Loucy (cell line): Measurements from ENCODE around the gene UBALD2.

Experiments used
- EZH2phosphoT487 ChIP-seq: fragments of 200-600 bp; IDR thresholded peaks from 2 replicates; pipeline ENCODE4 v1.6.1; 2018; ENCODE audit warnings: antibody characterized with exemption, mild to moderate bottlenecking, moderate library complexity, borderline replicate concordance
- TF ChIP-seq, protein P1 (sequence below): fragments of 200-600 bp; sonication (generic); conservative IDR thresholded peaks from 2 replicates; pipeline ENCODE4 v1.5.1; 2014; ENCODE audit warnings: mild to moderate bottlenecking, antibody characterized with exemption, low read length

DNA sequence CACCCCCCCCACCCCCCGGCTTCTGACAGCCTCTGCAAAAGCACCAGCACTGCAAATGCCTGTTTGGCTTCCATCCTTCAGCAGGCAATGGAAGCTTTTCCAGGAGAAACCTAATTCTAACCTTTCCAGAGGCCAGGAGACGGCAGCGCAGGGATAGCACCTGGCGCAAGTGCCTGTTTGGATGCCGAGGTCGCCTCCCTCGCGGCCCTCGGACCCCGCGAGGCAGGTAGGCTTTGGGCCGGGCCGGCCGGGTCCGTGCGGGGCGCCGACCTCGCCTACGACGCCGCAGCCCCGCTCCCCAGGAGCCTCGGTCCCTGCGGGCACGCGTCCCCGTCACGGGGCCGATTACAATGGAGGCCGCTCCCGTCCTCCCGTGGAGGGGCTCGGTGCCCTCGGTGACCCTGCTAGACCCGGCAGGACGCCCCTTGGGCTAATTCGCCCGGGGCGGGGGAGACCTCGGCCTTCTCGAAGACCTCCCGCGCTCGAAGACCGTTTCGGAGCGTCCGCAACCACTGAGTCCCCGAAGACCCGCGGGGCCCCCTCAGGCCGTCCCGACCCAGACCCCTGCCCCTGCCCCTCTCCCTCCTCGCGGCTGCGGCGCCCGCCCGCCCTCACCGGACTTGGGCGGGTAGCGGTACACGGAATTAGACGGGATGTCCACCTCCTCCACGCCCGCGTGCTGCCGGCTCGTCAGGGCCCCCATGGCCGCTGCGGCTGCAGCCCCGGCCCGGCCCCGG is 25.4 kb upstream of the UBALD2 start:
- TF ChIP-seq, protein P1, sequence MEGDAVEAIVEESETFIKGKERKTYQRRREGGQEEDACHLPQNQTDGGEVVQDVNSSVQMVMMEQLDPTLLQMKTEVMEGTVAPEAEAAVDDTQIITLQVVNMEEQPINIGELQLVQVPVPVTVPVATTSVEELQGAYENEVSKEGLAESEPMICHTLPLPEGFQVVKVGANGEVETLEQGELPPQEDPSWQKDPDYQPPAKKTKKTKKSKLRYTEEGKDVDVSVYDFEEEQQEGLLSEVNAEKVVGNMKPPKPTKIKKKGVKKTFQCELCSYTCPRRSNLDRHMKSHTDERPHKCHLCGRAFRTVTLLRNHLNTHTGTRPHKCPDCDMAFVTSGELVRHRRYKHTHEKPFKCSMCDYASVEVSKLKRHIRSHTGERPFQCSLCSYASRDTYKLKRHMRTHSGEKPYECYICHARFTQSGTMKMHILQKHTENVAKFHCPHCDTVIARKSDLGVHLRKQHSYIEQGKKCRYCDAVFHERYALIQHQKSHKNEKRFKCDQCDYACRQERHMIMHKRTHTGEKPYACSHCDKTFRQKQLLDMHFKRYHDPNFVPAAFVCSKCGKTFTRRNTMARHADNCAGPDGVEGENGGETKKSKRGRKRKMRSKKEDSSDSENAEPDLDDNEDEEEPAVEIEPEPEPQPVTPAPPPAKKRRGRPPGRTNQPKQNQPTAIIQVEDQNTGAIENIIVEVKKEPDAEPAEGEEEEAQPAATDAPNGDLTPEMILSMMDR, result no peak
- TF ChIP-seq EZH2phosphoT487, result no peak
